ENCODE data around the gene OR2K2.
"Not testable (repeated sequence)": the region's sequence is repeated elsewhere in the genome, so short reads cannot be mapped to it uniquely, and the experiment has no call there.

OR2K2 gene

DNA sequence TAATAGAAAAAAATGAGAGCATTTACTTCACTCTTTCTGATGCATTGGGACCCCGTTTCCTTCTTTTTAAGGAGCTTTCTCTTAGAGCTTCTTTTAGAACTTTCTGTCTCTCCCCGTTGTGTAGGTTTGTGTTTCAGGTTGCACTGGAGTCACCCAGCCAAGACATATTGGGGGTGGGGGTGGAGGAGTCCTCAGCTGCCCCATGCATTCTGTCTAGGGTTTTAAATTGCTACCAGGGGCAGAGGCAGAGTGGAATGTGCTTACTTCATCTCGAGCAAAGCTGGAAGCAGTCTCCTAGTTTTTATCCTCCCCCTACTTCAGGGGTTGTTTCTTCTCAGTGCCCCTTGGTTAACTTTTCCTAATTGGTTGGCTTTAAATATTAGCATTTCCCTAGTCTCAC, 9.4 kb downstream of the OR2K2 start:
- POLR2A ChIA-PET: no interaction called here
- no peak for DNase-seq (ENCODE audit: extremely low spot score)
- CTCF ChIA-PET: no interaction called here

DNA sequence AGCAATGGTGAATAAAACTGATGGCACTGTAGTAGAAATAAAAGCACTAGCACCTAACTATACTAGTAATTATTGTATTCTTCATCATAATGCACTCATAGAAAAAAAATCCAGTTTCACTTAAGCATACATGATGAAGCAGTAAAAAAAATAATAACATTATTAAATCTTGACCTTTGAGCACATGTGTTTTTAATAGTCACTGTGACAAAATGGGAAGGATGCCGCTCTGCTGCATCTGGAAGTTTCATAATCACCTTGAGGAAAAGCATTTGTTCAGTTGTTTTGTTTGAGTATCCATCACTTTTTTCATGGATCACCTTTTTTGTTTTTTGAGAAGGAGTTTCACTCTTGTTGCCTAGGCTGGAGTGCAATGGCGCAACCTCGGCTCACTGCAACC, 13.2 kb downstream of the OR2K2 start:
- TF ChIP-seq, protein P1, sequence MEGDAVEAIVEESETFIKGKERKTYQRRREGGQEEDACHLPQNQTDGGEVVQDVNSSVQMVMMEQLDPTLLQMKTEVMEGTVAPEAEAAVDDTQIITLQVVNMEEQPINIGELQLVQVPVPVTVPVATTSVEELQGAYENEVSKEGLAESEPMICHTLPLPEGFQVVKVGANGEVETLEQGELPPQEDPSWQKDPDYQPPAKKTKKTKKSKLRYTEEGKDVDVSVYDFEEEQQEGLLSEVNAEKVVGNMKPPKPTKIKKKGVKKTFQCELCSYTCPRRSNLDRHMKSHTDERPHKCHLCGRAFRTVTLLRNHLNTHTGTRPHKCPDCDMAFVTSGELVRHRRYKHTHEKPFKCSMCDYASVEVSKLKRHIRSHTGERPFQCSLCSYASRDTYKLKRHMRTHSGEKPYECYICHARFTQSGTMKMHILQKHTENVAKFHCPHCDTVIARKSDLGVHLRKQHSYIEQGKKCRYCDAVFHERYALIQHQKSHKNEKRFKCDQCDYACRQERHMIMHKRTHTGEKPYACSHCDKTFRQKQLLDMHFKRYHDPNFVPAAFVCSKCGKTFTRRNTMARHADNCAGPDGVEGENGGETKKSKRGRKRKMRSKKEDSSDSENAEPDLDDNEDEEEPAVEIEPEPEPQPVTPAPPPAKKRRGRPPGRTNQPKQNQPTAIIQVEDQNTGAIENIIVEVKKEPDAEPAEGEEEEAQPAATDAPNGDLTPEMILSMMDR (IDR thresholded peaks at IDR 0.05; ENCODE audit: control extremely low read depth, extremely low read depth, low read depth, missing control alignments): no peak
- ChIA-PET POLR2A (no interaction called here), CTCF (no interaction called here)
- no peak for DNase-seq (ENCODE audit: extremely low spot score)

More for the DNA sequence above, 9.4 kb downstream of the OR2K2 start:
- TF ChIP-seq, protein P1 (IDR thresholded peaks at IDR 0.05; ENCODE audit: control extremely low read depth, extremely low read depth, low read depth, missing control alignments): no peak

DNA sequence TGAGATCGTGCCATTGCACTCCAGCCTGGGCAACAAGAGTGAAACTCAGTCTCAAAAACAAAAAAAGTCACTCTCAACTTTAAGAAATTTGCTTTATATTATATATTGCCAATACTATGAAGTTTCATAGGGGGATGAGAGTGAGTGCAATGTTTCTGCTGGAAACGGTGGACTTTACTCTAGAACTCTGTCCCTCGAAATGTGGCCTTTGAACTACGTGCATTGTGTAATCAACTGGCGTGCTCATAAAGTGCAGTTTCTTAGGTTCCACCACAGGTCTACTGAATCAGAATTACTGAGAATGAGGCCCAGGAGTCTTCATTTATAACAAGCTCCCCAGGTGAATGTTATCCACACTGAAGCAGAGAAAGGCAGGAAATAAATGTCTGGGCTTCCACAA, 24.1 kb downstream of the OR2K2 start:
- DNase-seq (ENCODE audit: extremely low spot score): no peak
- POLR2A ChIA-PET: no interaction called here
- TF ChIP-seq, protein P1 (IDR thresholded peaks at IDR 0.05; ENCODE audit: control extremely low read depth, extremely low read depth, low read depth, missing control alignments): no peak
- CTCF ChIA-PET: no interaction called here

DNA sequence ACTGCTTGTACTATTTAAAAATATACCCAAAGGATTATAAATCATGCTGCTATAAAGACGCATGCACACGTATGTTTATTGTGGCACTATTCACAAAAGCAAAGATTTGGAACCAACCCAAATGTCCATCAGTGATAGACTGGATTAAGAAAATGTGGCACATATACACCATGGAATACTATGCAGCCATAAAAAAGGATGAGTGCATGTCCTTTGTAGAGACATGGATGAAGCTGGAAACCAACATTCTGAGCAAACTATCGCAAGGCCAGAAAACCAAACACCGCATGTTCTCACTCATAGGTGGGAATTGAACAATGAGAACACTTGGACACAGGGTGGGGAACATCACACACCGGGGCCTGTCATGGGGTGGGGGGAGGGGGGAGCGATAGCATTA, 26.0 kb downstream of the OR2K2 start:
- CTCF ChIA-PET; POLR2A ChIA-PET; DNase-seq (ENCODE audit: extremely low spot score): not testable (repeated sequence)

DNA sequence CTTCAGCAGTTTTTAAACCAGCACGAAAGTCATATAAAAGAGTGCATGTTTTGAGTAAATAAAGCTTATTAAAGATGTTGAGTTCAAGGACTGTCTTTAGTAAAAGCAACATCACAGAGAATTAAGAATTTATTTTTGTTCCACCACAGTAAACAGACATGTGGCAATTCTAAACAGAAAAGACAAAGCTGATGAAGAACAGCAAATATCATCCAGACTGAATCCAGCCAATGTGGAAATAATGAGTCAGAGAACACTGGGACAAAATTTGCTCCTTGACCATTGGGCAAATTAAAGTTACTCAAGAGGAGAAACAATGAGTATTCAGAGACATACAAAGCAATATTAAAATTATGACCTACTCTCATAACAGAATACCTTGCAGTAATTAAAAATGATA, 28.8 kb downstream of the OR2K2 start:
- CTCF ChIA-PET: interaction anchor here (1.4 kb wide), 1 partner anchor 10 kb away, joined by 3 read pairs; no protein-coding TSS in a partner anchor
- POLR2A ChIA-PET: no interaction called here
- DNase-seq (ENCODE audit: extremely low spot score): no peak

DNA sequence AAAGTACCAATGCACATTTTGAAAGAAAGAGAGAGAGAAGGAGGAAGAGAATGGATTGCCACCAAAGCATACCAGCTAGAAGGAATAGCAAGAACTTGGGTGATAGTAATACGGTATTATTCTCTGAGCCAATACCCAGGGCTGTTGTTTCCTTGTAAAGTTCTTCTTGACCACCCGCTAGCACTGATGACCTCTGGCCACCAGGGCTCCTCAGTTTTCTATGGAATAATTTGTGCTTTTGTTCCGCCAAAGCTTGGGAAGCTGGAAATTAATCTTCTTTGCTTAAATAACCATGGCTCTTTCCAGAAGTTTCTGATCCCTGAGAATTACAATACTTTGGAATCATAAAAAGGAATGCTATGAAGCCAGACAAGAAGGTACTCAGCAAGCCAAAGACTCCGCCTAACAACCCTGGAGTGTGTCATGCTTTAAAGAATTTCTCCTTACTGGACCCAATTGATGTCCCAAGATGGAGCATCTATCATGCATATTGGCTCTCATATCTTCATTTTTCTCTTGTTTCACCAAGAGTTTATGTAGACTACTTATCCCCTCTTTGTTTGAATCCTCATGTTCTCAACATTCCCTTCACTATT, 29.8 kb downstream of the OR2K2 start:
- DNase-seq (ENCODE audit: extremely low spot score): no peak
- ChIA-PET CTCF (interaction anchor here (1.1 to 1.4 kb wide), 3 partner anchors 9 to 684 kb away, joined by 3 read pairs; no protein-coding TSS in a partner anchor), POLR2A (no interaction called here)
- TF ChIP-seq, protein P1 (IDR thresholded peaks at IDR 0.05; ENCODE audit: control extremely low read depth, extremely low read depth, low read depth, missing control alignments): no peak

More for the DNA sequence above, 28.8 kb downstream of the OR2K2 start:
- TF ChIP-seq, protein P1 (IDR thresholded peaks at IDR 0.05; ENCODE audit: control extremely low read depth, extremely low read depth, low read depth, missing control alignments): no peak

DNA sequence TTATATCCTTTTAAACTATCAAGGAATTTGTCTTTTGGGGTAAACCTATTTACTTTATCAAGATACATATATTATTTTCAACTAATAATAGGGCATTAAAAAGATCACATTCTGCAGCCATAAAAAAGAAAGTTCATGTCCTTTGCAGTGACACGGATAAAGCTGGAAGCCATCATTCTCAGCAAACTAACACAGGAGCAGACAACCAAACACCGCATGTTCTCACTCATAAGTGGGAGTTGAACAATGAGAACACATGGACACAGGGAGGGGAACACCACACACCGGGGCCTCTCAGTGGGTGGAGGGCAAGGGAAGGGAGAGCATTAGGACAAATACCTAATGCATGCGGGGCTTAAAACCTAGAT, 30.4 kb downstream of the OR2K2 start:
- DNase-seq (ENCODE audit: extremely low spot score); POLR2A ChIA-PET: not testable (repeated sequence)
- CTCF ChIA-PET: interaction anchor here (1.1 to 1.3 kb wide), 2 partner anchors 658 to 683 kb away, joined by 3 read pairs; no protein-coding TSS in a partner anchor
